Pulmonary artery endothelial cell (primary cell): ENCODE results near the gene GRWD1. TPM values are rescaled to one million over a fixed set of nuclear protein-coding genes. Genes with fewer than 3 reads are reported as not detected.

Experiments used
- DNase-seq: peaks from one replicate; pipeline ENCODE4 v3.0.0-alpha.2; 2011; ENCODE audit warnings: low read depth, low spot score
- total RNA-seq: library from RNA; depleted of rRNA; stranded (reverse); fragments of >200 nt; gene quantifications from 2 replicates; pipeline ENCODE4 v1.2.3, GENCODE V29; 2014

Gene GRWD1
- 35.5 and 64.0 TPM in 2 replicates for total RNA-seq

- peak; percentile 89 for DNase-seq
Measured at GRCh38 chr19:48445606-48446481, at the start of gene GRWD1. Gene GRWD1, plus strand, starts transcription at chr19:48445983. Its CDS starts 23 bp downstream, at chr19:48446006.

- no peak for DNase-seq
Measured at GRCh38 chr19:48396016-48396823, 49.6 kb upstream of the GRWD1 start.

- DNase-seq: no peak
Measured at GRCh38 chr19:48396824-48397176, 49.0 kb upstream of the GRWD1 start.

GRCh38 chr19:48397263-48398101 is 48.3 kb upstream of the GRWD1 start:
- no peak for DNase-seq

GRCh38 chr19:48398102-48398374 is 47.7 kb upstream of the GRWD1 start:
- no peak for DNase-seq

- DNase-seq: no peak
Measured at GRCh38 chr19:48398375-48399235, 47.2 kb upstream of the GRWD1 start.

- DNase-seq: no peak
Measured at GRCh38 chr19:48400018-48400742, 45.6 kb upstream of the GRWD1 start.

- no peak for DNase-seq
Measured at GRCh38 chr19:48401287-48401686, 44.5 kb upstream of the GRWD1 start.

- no peak for DNase-seq
Measured at GRCh38 chr19:48403606-48404005, 42.2 kb upstream of the GRWD1 start.

- no peak for DNase-seq
Measured at GRCh38 chr19:48405010-48405659, 40.6 kb upstream of the GRWD1 start.

GRCh38 chr19:48405850-48406249 is 39.9 kb upstream of the GRWD1 start:
- DNase-seq: no peak

GRCh38 chr19:48413879-48414587 is 31.8 kb upstream of the GRWD1 start:
- DNase-seq: no peak

- DNase-seq: peak; percentile 51
Measured at GRCh38 chr19:48415395-48415794, 30.4 kb upstream of the GRWD1 start.

- no peak for DNase-seq
Measured at GRCh38 chr19:48415806-48416221, 30.0 kb upstream of the GRWD1 start.

GRCh38 chr19:48417421-48417820 is 28.4 kb upstream of the GRWD1 start:
- no peak for DNase-seq

- no peak for DNase-seq
Measured at GRCh38 chr19:48418317-48419064, 27.3 kb upstream of the GRWD1 start.

GRCh38 chr19:48419158-48419920 is 26.4 kb upstream of the GRWD1 start:
- no peak for DNase-seq

- DNase-seq: no peak
Measured at GRCh38 chr19:48421548-48421947, 24.2 kb upstream of the GRWD1 start.
